ENCODE results near the gene TLE3. TPM values are rescaled to one million over a fixed set of nuclear protein-coding genes. Genes with fewer than 3 reads are reported as not detected.

The TLE3 gene
- total and polyA plus RNA-seq, 2 experiments from 2014 or later, result 20.5 to 38.2 TPM

DNA sequence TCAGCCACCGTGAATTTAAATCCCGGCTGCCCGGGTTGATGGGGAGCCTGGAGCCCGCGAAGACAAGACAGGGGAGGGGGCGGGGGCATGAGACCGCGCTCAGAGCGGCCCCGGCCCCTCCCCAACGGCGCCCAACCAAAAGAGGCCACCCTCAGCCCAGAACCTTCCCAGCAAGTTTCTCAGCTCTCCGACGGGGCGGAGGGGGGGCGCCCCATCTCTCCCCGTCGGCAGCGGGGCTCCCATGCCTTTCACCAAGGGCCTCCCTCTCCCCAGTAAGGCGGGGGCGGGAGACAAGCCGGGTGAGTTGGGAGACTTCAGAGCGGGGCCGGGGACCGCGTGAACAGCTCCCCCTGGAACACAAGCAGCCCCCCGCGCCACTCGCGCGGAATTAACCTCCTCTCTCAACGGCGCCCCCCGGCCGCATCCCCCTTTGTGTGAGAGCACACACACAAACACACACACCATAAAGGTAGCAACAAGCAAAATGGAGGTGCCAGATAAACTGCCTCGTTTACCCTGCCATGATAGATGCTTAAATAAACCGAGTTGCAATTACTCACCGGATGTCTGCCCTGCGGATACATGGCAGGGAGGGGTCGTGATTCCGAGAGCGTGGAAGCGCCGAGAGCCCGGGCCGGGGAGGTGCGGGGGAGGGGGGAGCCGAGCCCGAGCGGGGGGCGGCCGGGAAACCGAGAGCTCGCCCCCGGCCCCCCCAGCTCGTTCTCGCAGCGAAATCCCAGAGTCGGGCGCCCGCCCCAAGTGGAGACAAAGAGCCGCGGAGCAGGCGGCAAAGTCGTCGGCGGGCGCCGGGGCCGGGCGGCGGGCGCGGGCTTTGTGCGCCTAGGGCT lies 1.3 kb downstream of the TLE3 start:
- Histone ChIP-seq H3K27me3 (peaks cover 20% of the 10 kb centered on the region), H3K9me3 (ENCODE audit: low read depth) (no peaks in the 10 kb centered on the region), H3K27ac (no peak overlapping the region), H3K4me3 (peak overlapping the region; percentile 65), H3K4me1 (ENCODE audit: low read depth) (peaks cover 30% of the 10 kb centered on the region), H3K36me3 (no peaks in the 10 kb centered on the region)
- DNase-seq (ENCODE audit: low read depth in 1 of 2, low spot score in 1 of 2), result peak; percentile 50 to 59
- TF ChIP-seq, protein P1, sequence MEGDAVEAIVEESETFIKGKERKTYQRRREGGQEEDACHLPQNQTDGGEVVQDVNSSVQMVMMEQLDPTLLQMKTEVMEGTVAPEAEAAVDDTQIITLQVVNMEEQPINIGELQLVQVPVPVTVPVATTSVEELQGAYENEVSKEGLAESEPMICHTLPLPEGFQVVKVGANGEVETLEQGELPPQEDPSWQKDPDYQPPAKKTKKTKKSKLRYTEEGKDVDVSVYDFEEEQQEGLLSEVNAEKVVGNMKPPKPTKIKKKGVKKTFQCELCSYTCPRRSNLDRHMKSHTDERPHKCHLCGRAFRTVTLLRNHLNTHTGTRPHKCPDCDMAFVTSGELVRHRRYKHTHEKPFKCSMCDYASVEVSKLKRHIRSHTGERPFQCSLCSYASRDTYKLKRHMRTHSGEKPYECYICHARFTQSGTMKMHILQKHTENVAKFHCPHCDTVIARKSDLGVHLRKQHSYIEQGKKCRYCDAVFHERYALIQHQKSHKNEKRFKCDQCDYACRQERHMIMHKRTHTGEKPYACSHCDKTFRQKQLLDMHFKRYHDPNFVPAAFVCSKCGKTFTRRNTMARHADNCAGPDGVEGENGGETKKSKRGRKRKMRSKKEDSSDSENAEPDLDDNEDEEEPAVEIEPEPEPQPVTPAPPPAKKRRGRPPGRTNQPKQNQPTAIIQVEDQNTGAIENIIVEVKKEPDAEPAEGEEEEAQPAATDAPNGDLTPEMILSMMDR (IDR thresholded peaks at IDR 0.05; ENCODE audit: low read depth, low read length), result peak; percentile 10

DNA sequence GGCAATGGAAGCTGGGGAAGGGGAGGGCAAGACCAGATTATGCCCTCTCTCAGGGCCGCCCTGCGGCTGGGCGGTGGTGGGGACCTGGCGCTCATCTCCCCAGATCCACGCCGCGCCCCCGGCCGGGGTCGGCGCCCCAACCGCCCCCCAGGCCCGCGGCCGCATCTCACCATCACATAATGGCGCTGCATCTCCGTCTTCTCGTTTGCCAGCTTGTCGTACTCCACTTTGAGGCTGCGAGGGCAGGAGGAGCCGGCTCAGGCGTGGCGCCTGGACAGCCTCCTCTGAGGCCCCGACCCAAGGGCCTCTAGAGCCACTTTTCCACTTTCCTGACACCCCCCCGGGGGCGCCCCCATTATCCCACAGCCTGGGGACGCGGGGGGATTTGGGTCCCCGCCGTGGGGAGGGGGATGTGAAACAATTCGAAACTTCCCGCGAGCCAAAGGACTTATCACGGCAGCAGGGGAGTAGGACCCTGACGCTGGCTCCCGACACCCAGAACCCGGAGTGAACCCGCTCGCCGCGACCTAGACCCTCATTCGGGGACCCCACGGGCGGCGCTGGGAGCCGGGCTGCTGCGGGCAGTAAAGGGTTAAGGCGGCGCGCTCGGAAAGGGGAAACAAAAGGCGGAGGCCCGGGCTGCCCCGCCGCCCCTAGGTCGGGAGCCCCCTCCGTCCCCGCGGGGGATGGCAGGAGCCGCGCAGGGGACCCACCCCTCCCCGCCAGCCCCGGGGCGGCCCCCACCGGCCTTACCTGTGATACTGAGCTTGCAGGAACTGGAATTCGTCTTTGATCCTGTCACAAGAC lies 2.1 kb downstream of the TLE3 start:
- Histone ChIP-seq H3K4me3 (peak overlapping the region; percentile 65), H3K27me3 (peaks cover 20% of the 10 kb centered on the region), H3K27ac (no peak overlapping the region)

DNA sequence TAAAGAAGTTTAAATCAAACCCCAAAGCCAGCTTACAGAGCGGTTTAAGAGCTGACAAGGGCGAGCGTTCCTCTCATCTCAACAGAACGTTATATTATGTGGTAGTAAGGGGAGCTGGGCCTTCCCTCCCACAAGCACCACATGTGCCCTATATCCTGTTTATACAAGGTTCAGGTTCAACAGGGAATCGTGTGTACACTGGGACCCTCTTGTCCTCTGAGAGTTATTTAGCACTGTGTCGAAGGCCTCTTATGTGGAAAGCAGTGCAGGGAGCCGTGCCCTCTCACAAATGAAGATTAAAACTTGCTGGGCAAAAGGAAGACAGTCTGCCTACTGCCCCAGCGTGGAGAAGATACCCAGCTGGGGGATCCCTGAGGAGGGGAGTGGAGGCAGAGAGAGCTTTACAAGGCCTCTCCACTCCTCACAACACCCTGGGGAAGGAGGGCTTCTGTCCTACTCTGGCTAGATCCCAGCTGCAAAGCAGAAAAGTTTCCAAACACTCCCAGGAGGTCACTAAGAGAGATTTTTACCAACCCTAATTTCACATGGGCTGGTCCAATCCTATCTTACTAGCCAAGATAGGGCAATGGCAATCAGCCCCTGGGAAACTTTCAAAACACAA lies 2.9 kb downstream of the TLE3 start:
- H3K36me3 ChIP-seq, result no peaks in the 10 kb centered on the region
- H3K9me3 ChIP-seq (ENCODE audit: low read depth), result no peaks in the 10 kb centered on the region
- TF ChIP-seq, protein P1 (IDR thresholded peaks at IDR 0.05; ENCODE audit: low read depth, low read length), result no peak
- peaks cover 20% of the 10 kb centered on the region for H3K27me3 ChIP-seq
- peak overlapping the region; percentile 65 for H3K4me3 ChIP-seq
- H3K27ac ChIP-seq, result no peak overlapping the region
- peaks cover 24% of the 10 kb centered on the region for H3K4me1 ChIP-seq (ENCODE audit: low read depth)
- peak; percentile 23 to 50 for DNase-seq (ENCODE audit: low read depth in 1 of 2, low spot score in 1 of 2)

More for the DNA sequence above, 2.1 kb downstream of the TLE3 start:
- no peaks in the 10 kb centered on the region for H3K9me3 ChIP-seq (ENCODE audit: low read depth)
- TF ChIP-seq, protein P1 (IDR thresholded peaks at IDR 0.05; ENCODE audit: low read depth, low read length), result no peak
- H3K36me3 ChIP-seq, result no peaks in the 10 kb centered on the region
- peaks cover 31% of the 10 kb centered on the region for H3K4me1 ChIP-seq (ENCODE audit: low read depth)
- DNase-seq (ENCODE audit: low read depth in 1 of 2, low spot score in 1 of 2), result peak; percentile 23 to 36

DNA sequence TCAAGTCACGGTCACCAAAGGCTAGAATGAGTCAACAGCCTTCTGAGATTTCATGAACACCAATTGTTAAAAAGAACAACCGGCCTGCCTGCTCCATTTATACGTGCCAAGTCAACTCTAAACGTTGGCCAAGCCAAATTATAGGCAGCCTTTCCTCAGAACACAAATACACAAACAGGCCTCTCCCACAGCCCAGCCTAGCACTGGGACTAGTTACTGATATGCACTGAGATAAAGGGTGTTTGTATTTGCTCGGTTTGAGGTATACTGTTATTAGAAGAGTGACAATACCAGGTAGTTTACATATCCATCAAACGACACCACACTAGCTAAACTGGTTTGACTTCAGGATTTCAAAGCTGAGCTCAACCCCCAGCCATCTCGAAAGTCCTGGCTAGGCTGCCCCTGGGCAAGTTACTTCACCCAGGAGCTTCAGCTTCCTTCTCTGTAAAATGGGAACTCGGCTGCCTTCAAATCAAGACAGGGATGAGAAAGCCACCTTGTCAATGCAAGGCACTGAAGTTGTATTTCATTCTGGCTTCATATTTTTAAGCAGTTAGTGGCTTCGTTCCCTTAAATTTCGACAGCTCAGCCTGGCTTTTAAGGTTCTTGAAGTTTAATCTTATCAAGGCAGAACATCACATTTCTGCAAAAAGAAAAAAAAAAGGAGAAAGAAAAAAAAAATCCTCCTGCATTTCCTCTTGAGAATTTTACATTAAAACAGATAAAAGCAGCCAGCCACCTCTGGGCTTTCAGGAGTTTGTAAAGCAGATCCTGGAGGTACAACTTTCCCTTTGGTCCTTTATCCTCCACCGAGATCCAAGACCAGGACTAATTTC lies 4.0 kb downstream of the TLE3 start:
- H3K27me3 ChIP-seq, result peaks cover 20% of the 10 kb centered on the region
- no peaks in the 10 kb centered on the region for H3K36me3 ChIP-seq
- TF ChIP-seq, protein P1 (IDR thresholded peaks at IDR 0.05; ENCODE audit: low read depth, low read length), result no peak
- DNase-seq (ENCODE audit: low read depth in 1 of 2, low spot score in 1 of 2), result peak in 1 of 2 donors; percentile 67
- H3K9me3 ChIP-seq (ENCODE audit: low read depth), result no peaks in the 10 kb centered on the region
- H3K4me3 ChIP-seq, result no peak overlapping the region
- no peak overlapping the region for H3K27ac ChIP-seq
- peaks cover 30% of the 10 kb centered on the region for H3K4me1 ChIP-seq (ENCODE audit: low read depth)

DNA sequence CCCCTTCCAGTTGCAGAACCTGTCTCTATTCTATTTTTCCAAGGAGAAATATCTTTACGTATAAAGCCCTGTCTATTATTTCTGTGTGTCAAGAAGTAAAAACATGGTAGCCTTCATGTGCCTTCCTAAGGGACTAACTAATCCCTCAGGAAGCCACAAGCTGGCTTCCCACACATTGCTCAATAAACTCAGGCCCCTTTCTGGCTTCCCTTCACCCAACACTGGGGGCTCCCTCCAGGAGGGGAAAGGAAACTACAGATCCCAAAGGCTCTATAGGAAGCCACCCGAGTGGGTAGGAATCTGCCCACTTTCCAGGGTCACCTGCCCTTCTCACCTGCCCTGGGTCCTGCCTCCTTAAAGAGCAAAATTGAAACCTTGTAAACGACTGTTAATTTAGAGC lies 4.6 kb downstream of the TLE3 start:
- no peak overlapping the region for H3K27ac ChIP-seq
- peak in 1 of 2 donors; percentile 56 for DNase-seq (ENCODE audit: low read depth in 1 of 2, low spot score in 1 of 2)
- TF ChIP-seq, protein P1 (IDR thresholded peaks at IDR 0.05; ENCODE audit: low read depth, low read length), result no peak
- H3K4me1 ChIP-seq (ENCODE audit: low read depth), result peaks cover 31% of the 10 kb centered on the region
- H3K9me3 ChIP-seq (ENCODE audit: low read depth), result no peaks in the 10 kb centered on the region
- no peaks in the 10 kb centered on the region for H3K36me3 ChIP-seq
- H3K4me3 ChIP-seq, result no peak overlapping the region
- peaks cover 20% of the 10 kb centered on the region for H3K27me3 ChIP-seq
